ENCODE data around the gene MED14. TPM values are rescaled to one million over a fixed set of nuclear protein-coding genes. Genes with fewer than 3 reads are reported as not detected.
A peak's percentile ranks its signal among the peaks of the same experiment; 100 is the strongest.

MED14 gene
- total and polyA plus RNA-seq, 10 of the 15 experiments (the other 5 are each of a cell fraction or from before 2014, with no cell fraction given): 8.8 to 99.4 (median 29.4) TPM

DNA sequence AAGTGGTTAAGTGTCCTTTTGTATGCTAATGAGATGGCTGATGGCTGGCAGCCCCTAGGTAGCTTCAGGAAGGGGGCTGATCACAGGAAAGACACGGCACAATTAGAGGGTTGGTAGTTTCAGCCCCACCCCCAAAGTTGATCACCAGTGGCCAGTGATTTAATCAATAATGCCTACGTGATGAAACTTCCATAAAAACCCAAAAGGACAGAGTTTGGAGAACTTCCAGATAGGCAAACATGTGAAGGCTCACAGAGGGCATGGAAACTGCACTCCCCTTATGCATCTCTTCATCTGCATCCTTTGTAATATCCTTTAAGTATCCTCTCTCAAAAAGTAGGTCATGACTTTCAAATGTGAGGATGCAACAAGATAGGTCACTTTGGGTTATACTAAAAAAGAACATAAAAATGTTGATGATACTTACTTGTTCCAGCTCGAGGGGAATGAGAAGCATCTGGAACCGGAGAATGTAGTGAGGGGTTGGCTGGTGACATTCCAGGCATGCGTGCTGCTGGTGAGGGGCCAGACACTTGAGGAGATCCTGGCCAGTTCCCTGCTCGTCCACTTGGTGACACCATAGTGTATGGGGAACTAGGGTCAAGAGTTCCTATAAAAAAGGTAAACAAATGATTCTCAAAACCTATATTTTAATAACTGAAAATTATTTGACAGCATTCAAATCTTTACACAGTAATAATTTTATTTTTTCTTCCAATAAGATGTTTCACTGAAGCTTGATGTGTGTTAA is 71.3 kb downstream of the MED14 start:
- Histone ChIP-seq H3K4me1 (ENCODE audit: control insufficient read depth, insufficient read depth, low read length) (no peaks in the 10 kb centered on the region; the same call in 1 of the 2 replicates), H3K4me3 (no peak overlapping the region), H3K36me3 (ENCODE audit: control insufficient read depth in 2 of 2, insufficient read depth in 2 of 2, low read length in 1 of 2) (peaks cover 6 to 22% of the 10 kb centered on the region in 2 experiments), H3K9ac (ENCODE audit: control insufficient read depth, insufficient read depth, low read length) (no peak overlapping the region), H3K9me3 (replicated peaks; ENCODE audit: control insufficient read depth, insufficient read depth, low read length) (no peaks in the 10 kb centered on the region), H3K27ac (ENCODE audit: control insufficient read depth, insufficient read depth) (no peak overlapping the region), H3K4me2 (ENCODE audit: control insufficient read depth, insufficient read depth) (no peak overlapping the region), H2AFZ (ENCODE audit: control insufficient read depth, low read depth, low read length) (no peak overlapping the region), H3K27me3 (replicated peaks in 1 of 2; ENCODE audit: control insufficient read depth in 2 of 2, insufficient read depth in 2 of 2, low read length in 1 of 2) (no peaks in the 10 kb centered on the region), H4K20me1 (ENCODE audit: control insufficient read depth, insufficient read depth) (no peaks in the 10 kb centered on the region), H3K79me2 (ENCODE audit: control insufficient read depth, insufficient read depth, low read length) (no peaks in the 10 kb centered on the region)
- ChIA-PET CTCF (interaction anchor here (0.6 to 5.5 kb wide), 7 partner anchors 13 to 604 kb away, joined by 3 to 23 read pairs (median 5); no protein-coding TSS in a partner anchor), POLR2A (no interaction called here), RAD21 (ENCODE audit: unreplicated experiment) (interaction anchor here (1.0 to 2.2 kb wide), 2 partner anchors 13 to 130 kb away, joined by 4 to 8 read pairs; no protein-coding TSS in a partner anchor), SMC1A (ENCODE audit: uncharacterized antibody, unreplicated experiment) (interaction anchor here (0.8 to 1.9 kb wide), 6 partner anchors 12 to 451 kb away, joined by 3 to 9 read pairs (median 6); no protein-coding TSS in a partner anchor)
- in situ Hi-C loops (cut with MboI) (no loop called here), intact Hi-C loops (cut with micrococcal nuclease; ENCODE audit: unreplicated experiment) (loop anchor here (5.0 kb wide), 1 partner anchor 73 kb away; the partner anchor contains the start of gene MED14)
- FAIRE-seq (no peak), DNase-seq (ENCODE audit: low read depth, low spot score) (no peak), ATAC-seq (no peak)
- no TSS peak for BruUV-seq (replicated peaks)
- TF ChIP-seq RFX5 (IDR thresholded peaks at IDR 0.05; ENCODE audit: low read depth, low read length): no peak
- TF ChIP-seq RAD21 (IDR thresholded peaks at IDR 0.05; ENCODE audit: insufficient read depth, low read depth, low read length): 0 out of 2 replicates have a peak, but pooled peaks have one; percentile 20
- no peak for TF ChIP-seq EZH2 (IDR thresholded peaks at IDR 0.05; ENCODE audit: borderline replicate concordance, control insufficient read depth, low read depth, low read length)
- no peak for TF ChIP-seq CREM (IDR thresholded peaks at IDR 0.05; ENCODE audit: low read depth)
- TF ChIP-seq, protein P1, sequence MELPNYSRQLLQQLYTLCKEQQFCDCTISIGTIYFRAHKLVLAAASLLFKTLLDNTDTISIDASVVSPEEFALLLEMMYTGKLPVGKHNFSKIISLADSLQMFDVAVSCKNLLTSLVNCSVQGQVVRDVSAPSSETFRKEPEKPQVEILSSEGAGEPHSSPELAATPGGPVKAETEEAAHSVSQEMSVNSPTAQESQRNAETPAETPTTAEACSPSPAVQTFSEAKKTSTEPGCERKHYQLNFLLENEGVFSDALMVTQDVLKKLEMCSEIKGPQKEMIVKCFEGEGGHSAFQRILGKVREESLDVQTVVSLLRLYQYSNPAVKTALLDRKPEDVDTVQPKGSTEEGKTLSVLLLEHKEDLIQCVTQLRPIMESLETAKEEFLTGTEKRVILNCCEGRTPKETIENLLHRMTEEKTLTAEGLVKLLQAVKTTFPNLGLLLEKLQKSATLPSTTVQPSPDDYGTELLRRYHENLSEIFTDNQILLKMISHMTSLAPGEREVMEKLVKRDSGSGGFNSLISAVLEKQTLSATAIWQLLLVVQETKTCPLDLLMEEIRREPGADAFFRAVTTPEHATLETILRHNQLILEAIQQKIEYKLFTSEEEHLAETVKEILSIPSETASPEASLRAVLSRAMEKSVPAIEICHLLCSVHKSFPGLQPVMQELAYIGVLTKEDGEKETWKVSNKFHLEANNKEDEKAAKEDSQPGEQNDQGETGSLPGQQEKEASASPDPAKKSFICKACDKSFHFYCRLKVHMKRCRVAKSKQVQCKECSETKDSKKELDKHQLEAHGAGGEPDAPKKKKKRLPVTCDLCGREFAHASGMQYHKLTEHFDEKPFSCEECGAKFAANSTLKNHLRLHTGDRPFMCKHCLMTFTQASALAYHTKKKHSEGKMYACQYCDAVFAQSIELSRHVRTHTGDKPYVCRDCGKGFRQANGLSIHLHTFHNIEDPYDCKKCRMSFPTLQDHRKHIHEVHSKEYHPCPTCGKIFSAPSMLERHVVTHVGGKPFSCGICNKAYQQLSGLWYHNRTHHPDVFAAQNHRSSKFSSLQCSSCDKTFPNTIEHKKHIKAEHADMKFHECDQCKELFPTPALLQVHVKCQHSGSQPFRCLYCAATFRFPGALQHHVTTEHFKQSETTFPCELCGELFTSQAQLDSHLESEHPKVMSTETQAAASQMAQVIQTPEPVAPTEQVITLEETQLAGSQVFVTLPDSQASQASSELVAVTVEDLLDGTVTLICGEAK (IDR thresholded peaks at IDR 0.05; ENCODE audit: borderline replicate concordance): no peak
- TF ChIP-seq NR2F1 (conservative IDR thresholded peaks at IDR 0.05): no peak
- TF ChIP-seq ZNF384 (IDR thresholded peaks at IDR 0.05; ENCODE audit: borderline replicate concordance, low read depth, low read length): no peak
- TF ChIP-seq, protein P2, sequence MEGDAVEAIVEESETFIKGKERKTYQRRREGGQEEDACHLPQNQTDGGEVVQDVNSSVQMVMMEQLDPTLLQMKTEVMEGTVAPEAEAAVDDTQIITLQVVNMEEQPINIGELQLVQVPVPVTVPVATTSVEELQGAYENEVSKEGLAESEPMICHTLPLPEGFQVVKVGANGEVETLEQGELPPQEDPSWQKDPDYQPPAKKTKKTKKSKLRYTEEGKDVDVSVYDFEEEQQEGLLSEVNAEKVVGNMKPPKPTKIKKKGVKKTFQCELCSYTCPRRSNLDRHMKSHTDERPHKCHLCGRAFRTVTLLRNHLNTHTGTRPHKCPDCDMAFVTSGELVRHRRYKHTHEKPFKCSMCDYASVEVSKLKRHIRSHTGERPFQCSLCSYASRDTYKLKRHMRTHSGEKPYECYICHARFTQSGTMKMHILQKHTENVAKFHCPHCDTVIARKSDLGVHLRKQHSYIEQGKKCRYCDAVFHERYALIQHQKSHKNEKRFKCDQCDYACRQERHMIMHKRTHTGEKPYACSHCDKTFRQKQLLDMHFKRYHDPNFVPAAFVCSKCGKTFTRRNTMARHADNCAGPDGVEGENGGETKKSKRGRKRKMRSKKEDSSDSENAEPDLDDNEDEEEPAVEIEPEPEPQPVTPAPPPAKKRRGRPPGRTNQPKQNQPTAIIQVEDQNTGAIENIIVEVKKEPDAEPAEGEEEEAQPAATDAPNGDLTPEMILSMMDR (IDR thresholded peaks at IDR 0.05 in 2 of 3, conservative IDR thresholded peaks at IDR 0.05 in 1 of 3; ENCODE audit: control insufficient read depth in 2 of 3, extremely low read depth in 1 of 3, insufficient read depth in 1 of 3, low read depth in 3 of 3, low read length in 3 of 3): peak; percentile 14 to 26 (median 24); a peak in 2 of 6 replicates
- TF ChIP-seq, protein P3, sequence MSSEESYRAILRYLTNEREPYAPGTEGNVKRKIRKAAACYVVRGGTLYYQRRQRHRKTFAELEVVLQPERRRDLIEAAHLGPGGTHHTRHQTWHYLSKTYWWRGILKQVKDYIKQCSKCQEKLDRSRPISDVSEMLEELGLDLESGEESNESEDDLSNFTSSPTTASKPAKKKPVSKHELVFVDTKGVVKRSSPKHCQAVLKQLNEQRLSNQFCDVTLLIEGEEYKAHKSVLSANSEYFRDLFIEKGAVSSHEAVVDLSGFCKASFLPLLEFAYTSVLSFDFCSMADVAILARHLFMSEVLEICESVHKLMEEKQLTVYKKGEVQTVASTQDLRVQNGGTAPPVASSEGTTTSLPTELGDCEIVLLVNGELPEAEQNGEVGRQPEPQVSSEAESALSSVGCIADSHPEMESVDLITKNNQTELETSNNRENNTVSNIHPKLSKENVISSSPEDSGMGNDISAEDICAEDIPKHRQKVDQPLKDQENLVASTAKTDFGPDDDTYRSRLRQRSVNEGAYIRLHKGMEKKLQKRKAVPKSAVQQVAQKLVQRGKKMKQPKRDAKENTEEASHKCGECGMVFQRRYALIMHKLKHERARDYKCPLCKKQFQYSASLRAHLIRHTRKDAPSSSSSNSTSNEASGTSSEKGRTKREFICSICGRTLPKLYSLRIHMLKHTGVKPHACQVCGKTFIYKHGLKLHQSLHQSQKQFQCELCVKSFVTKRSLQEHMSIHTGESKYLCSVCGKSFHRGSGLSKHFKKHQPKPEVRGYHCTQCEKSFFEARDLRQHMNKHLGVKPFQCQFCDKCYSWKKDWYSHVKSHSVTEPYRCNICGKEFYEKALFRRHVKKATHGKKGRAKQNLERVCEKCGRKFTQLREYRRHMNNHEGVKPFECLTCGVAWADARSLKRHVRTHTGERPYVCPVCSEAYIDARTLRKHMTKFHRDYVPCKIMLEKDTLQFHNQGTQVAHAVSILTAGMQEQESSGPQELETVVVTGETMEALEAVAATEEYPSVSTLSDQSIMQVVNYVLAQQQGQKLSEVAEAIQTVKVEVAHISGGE (CRISPR knock-in tag; IDR thresholded peaks at IDR 0.05): no peak
- 53% methylated on average over 6 of the region's 6 CpGs for WGBS (ENCODE audit: insufficient coverage, insufficient replicate concordance, low lambda C conversion rate, missing lambda C conversion rate)

Data from GM12878 (cell line).